K562 (cell line): ENCODE data around the gene ANKMY1. TPM values are rescaled to one million over a fixed set of nuclear protein-coding genes. Genes with fewer than 3 reads are reported as not detected.

Source experiments
- ATAC-seq: fragments of 200-7000 bp; cut with Tn5 transposase; 3 replicates; pipeline ENCODE4 v1.9.1; 2020; ENCODE audit warnings: moderate library complexity
- BruUV-seq: library from RNA; stranded (reverse); fragments of 400-500 nt; replicated peaks from 2 replicates; lab custom pipeline; 2021; lab: Mats Ljungman, UMichigan
- CTCF ChIA-PET: fragments of 300-600 bp; formaldehyde crosslinking; extraction: SDS; loops from one replicate; lab custom pipeline; 2021; ENCODE audit warnings: low intra/inter-chr PET ratio; lab: Yijun Ruan, JAX
- POLR2A ChIA-PET: fragments of 300-600, 350-650 bp; sonication (Branson Sonifier 250); formaldehyde crosslinking; extraction: SDS; loops from one replicate; lab custom pipeline; 2021; ENCODE audit warnings: antibody characterized with exemption, inconsistent platforms; lab: Yijun Ruan, JAX
- DNase-seq, 4 experiments: peaks; one replicate each; pipeline versions ENCODE4 v3.0.0 to v3.0.0-alpha.2; 2011 to 2018; ENCODE audit warnings: low spot score in 3 of 4, mixed read lengths in 3 of 4; ENCODE audit errors: extremely low read depth in 1 of 4
- FAIRE-seq: peaks from 2 replicates; lab custom pipeline; 2011; peaks lifted over from hg19 to GRCh38; lab: Jason Lieb, UNC
- H2AFZ ChIP-seq: 2 replicates; pipeline ENCODE4 v1.6.0; 2011; ENCODE audit warnings: low read depth, low read length, control low read depth, inconsistent platforms
- H3K27ac ChIP-seq: fragments of 200-600 bp; 3 replicates; pipeline ENCODE4 v1.8.0; 2011; ENCODE audit warnings: low read depth, mild to moderate bottlenecking, control low read depth, inconsistent platforms, low read length, moderate library complexity, mixed read lengths; ENCODE audit errors: extremely low read depth
- H3K27me3 ChIP-seq, 2 experiments: fragments of 300-600 bp in 1 of 2; 2 replicates in 1 of 2; 3 replicates in 1 of 2; pipeline versions ENCODE4 v1.6.0 to v1.8.0; 2011; ENCODE audit warnings: inconsistent platforms in 2 of 2, low read length in 2 of 2, mild to moderate bottlenecking in 1 of 2, mixed read lengths in 1 of 2, moderate library complexity in 1 of 2; ENCODE audit not compliant: control insufficient read depth in 2 of 2, insufficient read depth in 2 of 2
- H3K36me3 ChIP-seq: fragments of 300-600 bp; 3 replicates; pipeline ENCODE4 v1.8.0; 2011; ENCODE audit warnings: mild to moderate bottlenecking, low read length, inconsistent platforms; ENCODE audit not compliant: control insufficient read depth, insufficient read depth
- H3K4me1 ChIP-seq, 2 experiments: fragments of 200-600 bp in 1 of 2; replicated peaks in 1 of 2; 2 replicates in 1 of 2; 3 replicates in 1 of 2; pipeline versions ENCODE4 v1.5.1 to v1.8.0; 2011; ENCODE audit warnings: inconsistent platforms in 2 of 2, low read length in 2 of 2, mild to moderate bottlenecking in 1 of 2, mixed read lengths in 1 of 2, moderate library complexity in 1 of 2; ENCODE audit not compliant: control insufficient read depth in 2 of 2, insufficient read depth in 2 of 2
- H3K4me2 ChIP-seq: 2 replicates; pipeline ENCODE4 v1.6.1; 2011; ENCODE audit warnings: low read length, control low read depth, inconsistent platforms, mixed read lengths; ENCODE audit not compliant: insufficient read depth
- H3K4me3 ChIP-seq: fragments of 200-600 bp; sonication (generic), shearing (Covaris generic); 2 replicates; pipeline ENCODE4 v1.5.1; 2016; ENCODE audit warnings: control low read depth, inconsistent platforms
- H3K79me2 ChIP-seq: fragments of 200-600 bp; 3 replicates; pipeline ENCODE4 v1.8.0; 2011; ENCODE audit warnings: low read length, inconsistent platforms; ENCODE audit not compliant: control insufficient read depth, insufficient read depth
- H3K9ac ChIP-seq, 2 experiments: 2 replicates each; pipeline versions ENCODE4 v1.6.0 to v1.6.1; 2011; ENCODE audit warnings: low read depth in 2 of 2, low read length in 2 of 2, control low read depth in 1 of 2, inconsistent platforms in 1 of 2, mild to moderate bottlenecking in 1 of 2, mixed read lengths in 1 of 2; ENCODE audit not compliant: insufficient read depth in 1 of 2
- H3K9me1 ChIP-seq: one replicate; pipeline ENCODE4 v1.6.0; 2011; ENCODE audit warnings: inconsistent platforms, mild to moderate bottlenecking, low read length, moderate library complexity; ENCODE audit not compliant: control insufficient read depth, insufficient read depth
- H3K9me3 ChIP-seq: replicated peaks from 2 replicates; pipeline ENCODE4 v1.5.1; 2011; ENCODE audit warnings: low read depth, low read length, inconsistent platforms; ENCODE audit not compliant: control insufficient read depth, insufficient read depth
- H4K20me1 ChIP-seq: replicated peaks from 2 replicates; pipeline ENCODE4 v1.6.1; 2011; ENCODE audit warnings: low read length, inconsistent platforms, mixed read lengths; ENCODE audit not compliant: control insufficient read depth, insufficient read depth
- DLX4 ChIP-seq: fragments of 250-450 bp; sonication (Bioruptor Pico); IDR thresholded peaks from 2 replicates; pipeline ENCODE4 v1.6.1; 2021; ENCODE audit warnings: mild to moderate bottlenecking
- FOXA1 ChIP-seq: fragments of 450-650 bp; IDR thresholded peaks from 2 replicates; pipeline ENCODE4 v1.6.1; 2016; ENCODE audit warnings: mild to moderate bottlenecking, borderline replicate concordance
- MTA1 ChIP-seq: fragments of 450-650 bp; IDR thresholded peaks from 2 replicates; pipeline ENCODE4 v1.6.1; 2017; ENCODE audit warnings: borderline replicate concordance
- MXI1 ChIP-seq: IDR thresholded peaks from 2 replicates; pipeline ENCODE4 v1.6.1; 2011; ENCODE audit warnings: low read depth, mild to moderate bottlenecking, improper control_type of control experiment, low read length
- POLR2A ChIP-seq: fragments of 450-650 bp; conservative IDR thresholded peaks from 2 replicates; pipeline ENCODE4 v1.6.1; 2016
- PRPF4 ChIP-seq: fragments of 200-400 bp; formaldehyde crosslinking; IDR thresholded peaks from one replicate; pipeline ENCODE4 v1.6.1; 2017; ENCODE audit warnings: low read length, low read depth, mild to moderate bottlenecking; ENCODE audit not compliant: insufficient read depth, poor library complexity, severe bottlenecking
- SNAPC5 ChIP-seq: fragments of 250-450 bp; sonication (Bioruptor Pico); IDR thresholded peaks from 2 replicates; pipeline ENCODE4 v1.8.0; 2021; ENCODE audit warnings: moderate library complexity, mild to moderate bottlenecking, inconsistent platforms
- SP1 ChIP-seq: sonication (generic); formaldehyde crosslinking; IDR thresholded peaks from 2 replicates; pipeline ENCODE4 v1.8.1; 2022; ENCODE audit warnings: mild to moderate bottlenecking, missing genetic modification reagents
- TBL1XR1 ChIP-seq, 2 experiments: IDR thresholded peaks; 2 replicates each; pipeline ENCODE4 v1.6.1; 2012; ENCODE audit warnings: improper control_type of control experiment in 2 of 2, low read length in 2 of 2, mild to moderate bottlenecking in 1 of 2
- TCF7 ChIP-seq: sonication (generic); IDR thresholded peaks from 2 replicates; pipeline ENCODE4 v1.6.1; 2016; ENCODE audit warnings: antibody characterized with exemption, borderline replicate concordance
- TOE1 ChIP-seq, 2 experiments: fragments of 450-650 bp in 1 of 2; sonication (generic) in 1 of 2; formaldehyde crosslinking in 1 of 2; IDR thresholded peaks; 2 replicates each; pipeline versions ENCODE4 v1.7.1 to v1.8.0; 2016 to 2022; ENCODE audit warnings: borderline replicate concordance in 2 of 2, mild to moderate bottlenecking in 2 of 2, antibody characterized with exemption in 1 of 2, inconsistent platforms in 1 of 2, low read depth in 1 of 2, missing genetic modification reagents in 1 of 2, moderate library complexity in 1 of 2
- UBTF ChIP-seq, 2 experiments: IDR thresholded peaks; 2 replicates each; pipeline ENCODE4 v1.6.1; 2012; ENCODE audit warnings: improper control_type of control experiment in 2 of 2, low read depth in 2 of 2, low read length in 2 of 2, borderline replicate concordance in 1 of 2
- ZBTB5 ChIP-seq: fragments of 450-650 bp; IDR thresholded peaks from 2 replicates; pipeline ENCODE4 v1.6.1; 2017; ENCODE audit warnings: antibody characterized with exemption
- ZNF431 ChIP-seq: sonication (generic); formaldehyde crosslinking; IDR thresholded peaks from 2 replicates; pipeline ENCODE4 v1.8.0; 2022; ENCODE audit warnings: mild to moderate bottlenecking, missing genetic modification reagents
- ZNF75A ChIP-seq: fragments of 450-650 bp; formaldehyde crosslinking; IDR thresholded peaks from 2 replicates; pipeline ENCODE4 v1.4.0; 2020; ENCODE audit warnings: mild to moderate bottlenecking
- WGBS: fragments of 100-300 bp; shearing (Covaris generic); methylation state at CpG from one replicate; pipeline ENCODE4 v1.1.6; 2016; ENCODE audit warnings: low coverage, mixed read lengths; ENCODE audit not compliant: insufficient coverage; ENCODE audit errors: missing lambda C conversion rate; 5-methylcytosine and 5-hydroxymethylcytosine counted together
- in situ Hi-C: fragments of 300-500 bp; cut with MboI; formaldehyde crosslinking; loops from 4 replicates; pipeline ENCODE4 v1.15.0; 2018; ENCODE audit warnings: inconsistent platforms, mixed read lengths
- intact Hi-C: fragments of 100-400 bp; cut with micrococcal nuclease; formaldehyde crosslinking; loops from 2 replicates; pipeline ENCODE4 v1.14.2; 2022
- polyA plus RNA-seq, 8 experiments: library from polyadenylated mRNA; depleted of rRNA in 4 of 8; stranded (reverse) in 5 of 8; unstranded in 3 of 8; fragments of >200 nt; fragmentation: Nextera tagmentation in 2 of 8; fragmentation: Illumina TruSeq in 1 of 8; extraction: Ambion mirVana in 2 of 8; extraction: Trizol in 1 of 8; gene quantifications; 2 replicates each; pipeline versions ENCODE4 v1.2.1 to v1.2.3, GENCODE V29; 2011 to 2014; ENCODE audit warnings: inconsistent platforms in 1 of 8, missing spikeins in 1 of 8
- total RNA-seq, 7 experiments: library from RNA; depleted of rRNA in 6 of 7; stranded (reverse); fragments of >200 nt in 6 of 7; fragmentation: Illumina TruSeq in 2 of 7; extraction: Trizol in 2 of 7; gene quantifications; 2 replicates each; pipeline versions ENCODE4 v1.2.1 to v1.2.3, GENCODE V29; 2011 to 2021; ENCODE audit warnings: low replicate concordance in 1 of 7

The ANKMY1 gene
- total and polyA plus RNA-seq, 9 of the 15 experiments (the other 6 are each of a cell fraction or from before 2014, with no cell fraction given), result 0.75 to 15.1 (median 11.7) TPM

DNA sequence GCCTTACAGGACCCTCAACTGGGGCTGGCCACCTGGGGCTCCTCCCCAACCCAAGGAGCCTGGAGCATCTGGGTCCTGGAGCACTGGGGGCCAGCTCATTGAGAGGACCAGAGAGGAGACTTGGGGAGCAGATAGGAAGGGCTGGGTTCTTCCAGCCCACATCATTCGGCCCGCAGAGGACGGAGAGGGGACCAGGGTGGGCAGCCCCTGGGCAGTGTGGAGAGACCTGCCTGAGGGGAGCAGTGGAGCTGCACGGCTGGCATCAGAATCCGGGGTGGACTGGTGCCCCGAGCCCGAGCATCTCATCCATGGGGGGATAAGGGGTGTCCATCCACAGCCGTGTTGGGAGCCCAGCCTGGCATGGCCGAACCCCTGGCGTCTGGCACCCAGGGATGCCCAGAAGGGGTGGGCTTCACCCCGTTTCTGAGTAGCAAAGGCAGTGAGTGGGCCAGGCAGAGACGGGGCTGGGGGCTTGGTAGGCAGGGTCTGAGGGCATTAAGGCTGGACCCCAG is 111.1 kb downstream of the ANKMY1 start:
- no TSS peak for BruUV-seq
- POLR2A ChIA-PET, result interaction anchor here (0.6 kb wide), 1 partner anchor 150 kb away, joined by 3 read pairs; no protein-coding TSS in a partner anchor

More for the DNA sequence above, 111.1 kb downstream of the ANKMY1 start:
- in situ Hi-C loops, result no loop called here
- H3K9ac ChIP-seq, result no peak overlapping the region
- no peak overlapping the region for H2AFZ ChIP-seq
- H3K9me3 ChIP-seq, result no peaks in the 10 kb centered on the region
- no peak for ATAC-seq
- no peak for FAIRE-seq
- no peak for TF ChIP-seq ZNF75A (CRISPR knock-in tag)
- no peak for TF ChIP-seq TBL1XR1 (IDR thresholded peaks at IDR 0.05; ENCODE audit: low read length in 2 of 2)
- TF ChIP-seq ZNF431 (CRISPR knock-in tag), result no peak
- no peak for TF ChIP-seq SNAPC5
- TF ChIP-seq UBTF (IDR thresholded peaks at IDR 0.05; ENCODE audit: borderline replicate concordance in 1 of 2, low read depth in 2 of 2, low read length in 2 of 2), result no peak
- TF ChIP-seq MTA1, result no peak
- TF ChIP-seq SP1 (CRISPR knock-in tag), result no peak
- TF ChIP-seq MXI1, result no peak
- TF ChIP-seq POLR2A, result no peak
- TF ChIP-seq ZBTB5, result no peak
- TF ChIP-seq FOXA1, result no peak
- TF ChIP-seq DLX4 (CRISPR knock-in tag), result no peak
- no peak for TF ChIP-seq TOE1 (IDR thresholded peaks at IDR 0.05; ENCODE audit: borderline replicate concordance)
- no peak for TF ChIP-seq TOE1 (CRISPR knock-in tag; IDR thresholded peaks at IDR 0.05; ENCODE audit: borderline replicate concordance, low read depth)
- TF ChIP-seq PRPF4, result no peak
- TF ChIP-seq TCF7, result no peak
- no peak for DNase-seq
- H3K27me3 ChIP-seq, result peaks cover 0 to 83% of the 10 kb centered on the region in 2 experiments; a peak in 3 of 5 replicates
- H3K4me3 ChIP-seq, result no peak overlapping the region
- CTCF ChIA-PET, result no interaction called here
- no peaks in the 10 kb centered on the region; the same call in none of the 2 replicates for H4K20me1 ChIP-seq
- H3K36me3 ChIP-seq, result no peaks in the 10 kb centered on the region
- H3K4me2 ChIP-seq, result no peak overlapping the region
- H3K27ac ChIP-seq, result no peak overlapping the region
- peaks cover 0 to 23% of the 10 kb centered on the region in 2 experiments; a peak in 2 of 5 replicates for H3K4me1 ChIP-seq
- intact Hi-C loops, result no loop called here
- H3K79me2 ChIP-seq, result no peaks in the 10 kb centered on the region
- 0% methylated on average over 6 of the region's 12 CpGs for WGBS
- H3K9me1 ChIP-seq, result no peaks in the 10 kb centered on the region
